ENCODE data around the gene PLA2R1. TPM values are rescaled to one million over a fixed set of nuclear protein-coding genes. Genes with fewer than 3 reads are reported as not detected.

Gene PLA2R1
- polyA plus RNA-seq, result 10 to 100 TPM in 1 of 4 donors, 1 to 10 TPM in 3; 3.3 to 24.6 (median 4.3) TPM
- long read RNA-seq, donor 1, result 0 reads
- long read RNA-seq, donor 2, result 0 reads
- long read RNA-seq, donor 3, result 0 reads
- long read RNA-seq, donor 4, result 0 reads
- long read RNA-seq, donor 5, result 0 reads
- long read RNA-seq, donor 6, result 0 reads
- long read RNA-seq, donor 7, result 0 reads
- long read RNA-seq, donor 8, result 0 reads
- long read RNA-seq, donor 9, result 0 reads
- long read RNA-seq, donor 10, full-length matches to known transcripts, result 1 of 1 reads
- long read RNA-seq, donor 10, partial matches to known transcripts, result 0 of 1 reads
- long read RNA-seq, donor 10, other reads (novel, unspliced or antisense), result 0 of 1 reads

- WGBS, 3 donors, result 2% methylated on average over 49 to 52 of the region's 52 CpGs
- DNase-seq, result peak; percentile 76 to 78
- Histone ChIP-seq H3K27ac (ENCODE audit: low read depth in 1 of 3, low read length in 2 of 3) (peak within 1 kb of the TSS; percentile 49 to 87 (median 83)), H3K9me3 (ENCODE audit: control insufficient read depth in 2 of 2, insufficient read depth in 1 of 2, low read depth in 1 of 2, low read length in 1 of 2) (no peaks in the 10 kb centered on the region), H3K27me3 (ENCODE audit: control insufficient read depth in 3 of 3, insufficient read depth in 3 of 3, low read length in 3 of 3) (peaks cover 0 to 2% (median 0%) of the 10 kb centered on the region in 3 donors), H3K36me3 (ENCODE audit: control insufficient read depth in 3 of 3, insufficient read depth in 2 of 3, low read depth in 1 of 3, low read length in 3 of 3) (peaks cover 0 to 4% (median 0%) of the 10 kb centered on the region in 3 donors), H3K4me3 (ENCODE audit: low read depth in 1 of 3, low read length in 3 of 3) (peak within 1 kb of the TSS; percentile 47 to 78 (median 72)), H3K4me1 (ENCODE audit: control insufficient read depth in 3 of 3, insufficient read depth in 2 of 3, low read depth in 1 of 3, low read length in 2 of 3) (peaks cover 5 to 24% (median 5%) of the 10 kb centered on the region in 3 donors)
- no peak for FAIRE-seq
Measured at GRCh38 chr2:160062292-160063005, at the start of gene PLA2R1. PLA2R1 (minus strand) TSS chr2:160062615; CDS start chr2:160062403, 212 bp downstream.

- FAIRE-seq (no peak), DNase-seq (no peak)
- no peak overlapping the region for H3K4me3 ChIP-seq (ENCODE audit: low read depth in 1 of 3, low read length in 3 of 3)
- peaks cover 0 to 16% (median 0%) of the 10 kb centered on the region in 3 donors for H3K36me3 ChIP-seq (ENCODE audit: control insufficient read depth in 3 of 3, insufficient read depth in 2 of 3, low read depth in 1 of 3, low read length in 3 of 3)
- H3K27ac ChIP-seq (ENCODE audit: low read depth in 1 of 3, low read length in 2 of 3), result no peak overlapping the region
- H3K4me1 ChIP-seq (ENCODE audit: control insufficient read depth in 3 of 3, insufficient read depth in 2 of 3, low read depth in 1 of 3, low read length in 2 of 3), result no peaks in the 10 kb centered on the region
- WGBS, 3 donors, result 83 to 89% (median 86%) methylated on average over 7 of the region's 7 CpGs
- no peaks in the 10 kb centered on the region for H3K9me3 ChIP-seq (ENCODE audit: control insufficient read depth in 2 of 2, insufficient read depth in 1 of 2, low read depth in 1 of 2, low read length in 1 of 2)
- H3K27me3 ChIP-seq (ENCODE audit: control insufficient read depth in 3 of 3, insufficient read depth in 3 of 3, low read length in 3 of 3), result no peaks in the 10 kb centered on the region
Measured at GRCh38 chr2:160110674-160111239, 48.3 kb upstream of the PLA2R1 start.

- DNase-seq (peak; percentile 77 to 80), FAIRE-seq (no peak)
- Histone ChIP-seq H3K4me1 (ENCODE audit: control insufficient read depth in 3 of 3, insufficient read depth in 2 of 3, low read depth in 1 of 3, low read length in 2 of 3) (no peaks in the 10 kb centered on the region), H3K27me3 (ENCODE audit: control insufficient read depth in 3 of 3, insufficient read depth in 3 of 3, low read length in 3 of 3) (no peaks in the 10 kb centered on the region), H3K27ac (ENCODE audit: low read depth in 1 of 3, low read length in 2 of 3) (no peak overlapping the region), H3K9me3 (ENCODE audit: control insufficient read depth in 2 of 2, insufficient read depth in 1 of 2, low read depth in 1 of 2, low read length in 1 of 2) (no peaks in the 10 kb centered on the region), H3K4me3 (ENCODE audit: low read depth in 1 of 3, low read length in 3 of 3) (no peak overlapping the region), H3K36me3 (ENCODE audit: control insufficient read depth in 3 of 3, insufficient read depth in 2 of 3, low read depth in 1 of 3, low read length in 3 of 3) (peaks cover 0 to 16% (median 0%) of the 10 kb centered on the region in 3 donors)
- 44 to 51% (median 47%) methylated on average over 8 of the region's 8 CpGs for WGBS, 3 donors
Measured at GRCh38 chr2:160109939-160110673, 47.7 kb upstream of the PLA2R1 start.

- no peak overlapping the region for H3K4me3 ChIP-seq (ENCODE audit: low read depth in 1 of 3, low read length in 3 of 3)
- H3K36me3 ChIP-seq (ENCODE audit: control insufficient read depth in 3 of 3, insufficient read depth in 2 of 3, low read depth in 1 of 3, low read length in 3 of 3), result peaks cover 0 to 16% (median 0%) of the 10 kb centered on the region in 3 donors
- H3K27me3 ChIP-seq (ENCODE audit: control insufficient read depth in 3 of 3, insufficient read depth in 3 of 3, low read length in 3 of 3), result no peaks in the 10 kb centered on the region
- no peaks in the 10 kb centered on the region for H3K9me3 ChIP-seq (ENCODE audit: control insufficient read depth in 2 of 2, insufficient read depth in 1 of 2, low read depth in 1 of 2, low read length in 1 of 2)
- no peak for DNase-seq
- FAIRE-seq, result no peak
- H3K27ac ChIP-seq (ENCODE audit: low read depth in 1 of 3, low read length in 2 of 3), result no peak overlapping the region
- WGBS, 3 donors, result 91 to 95% (median 92%) methylated on average over 3 of the region's 3 CpGs
- H3K4me1 ChIP-seq (ENCODE audit: control insufficient read depth in 3 of 3, insufficient read depth in 2 of 3, low read depth in 1 of 3, low read length in 2 of 3), result no peaks in the 10 kb centered on the region
Measured at GRCh38 chr2:160109243-160109642, 46.8 kb upstream of the PLA2R1 start.

GRCh38 chr2:160108646-160109045 lies 46.2 kb upstream of the PLA2R1 start:
- Histone ChIP-seq H3K36me3 (ENCODE audit: control insufficient read depth in 3 of 3, insufficient read depth in 2 of 3, low read depth in 1 of 3, low read length in 3 of 3) (peaks cover 0 to 16% (median 0%) of the 10 kb centered on the region in 3 donors), H3K4me1 (ENCODE audit: control insufficient read depth in 3 of 3, insufficient read depth in 2 of 3, low read depth in 1 of 3, low read length in 2 of 3) (no peaks in the 10 kb centered on the region), H3K27me3 (ENCODE audit: control insufficient read depth in 3 of 3, insufficient read depth in 3 of 3, low read length in 3 of 3) (no peaks in the 10 kb centered on the region), H3K27ac (ENCODE audit: low read depth in 1 of 3, low read length in 2 of 3) (no peak overlapping the region), H3K9me3 (ENCODE audit: control insufficient read depth in 2 of 2, insufficient read depth in 1 of 2, low read depth in 1 of 2, low read length in 1 of 2) (no peaks in the 10 kb centered on the region), H3K4me3 (ENCODE audit: low read depth in 1 of 3, low read length in 3 of 3) (no peak overlapping the region)
- WGBS, 3 donors, result 49 to 63% (median 56%) methylated on average over 2 of the region's 2 CpGs
- no peak for FAIRE-seq
- DNase-seq, result no peak

- FAIRE-seq (no peak), DNase-seq (no peak)
- Histone ChIP-seq H3K27me3 (ENCODE audit: control insufficient read depth in 3 of 3, insufficient read depth in 3 of 3, low read length in 3 of 3) (peaks cover 0 to 2% (median 0%) of the 10 kb centered on the region in 3 donors), H3K36me3 (ENCODE audit: control insufficient read depth in 3 of 3, insufficient read depth in 2 of 3, low read depth in 1 of 3, low read length in 3 of 3) (peaks cover 0 to 11% (median 0%) of the 10 kb centered on the region in 3 donors), H3K4me3 (ENCODE audit: low read depth in 1 of 3, low read length in 3 of 3) (no peak overlapping the region), H3K27ac (ENCODE audit: low read depth in 1 of 3, low read length in 2 of 3) (no peak overlapping the region), H3K4me1 (ENCODE audit: control insufficient read depth in 3 of 3, insufficient read depth in 2 of 3, low read depth in 1 of 3, low read length in 2 of 3) (no peaks in the 10 kb centered on the region), H3K9me3 (ENCODE audit: control insufficient read depth in 2 of 2, insufficient read depth in 1 of 2, low read depth in 1 of 2, low read length in 1 of 2) (no peaks in the 10 kb centered on the region)
- 44 to 66% (median 63%) methylated on average over 1 of the region's 1 CpG for WGBS, 3 donors
Measured at GRCh38 chr2:160105366-160105765, 43.0 kb upstream of the PLA2R1 start.

GRCh38 chr2:160104115-160104514 lies 41.7 kb upstream of the PLA2R1 start:
- Histone ChIP-seq H3K36me3 (ENCODE audit: control insufficient read depth in 3 of 3, insufficient read depth in 2 of 3, low read depth in 1 of 3, low read length in 3 of 3) (peaks cover 0 to 10% (median 0%) of the 10 kb centered on the region in 3 donors), H3K9me3 (ENCODE audit: control insufficient read depth in 2 of 2, insufficient read depth in 1 of 2, low read depth in 1 of 2, low read length in 1 of 2) (no peaks in the 10 kb centered on the region), H3K27me3 (ENCODE audit: control insufficient read depth in 3 of 3, insufficient read depth in 3 of 3, low read length in 3 of 3) (peaks cover 0 to 2% (median 0%) of the 10 kb centered on the region in 3 donors), H3K4me3 (ENCODE audit: low read depth in 1 of 3, low read length in 3 of 3) (no peak overlapping the region), H3K4me1 (ENCODE audit: control insufficient read depth in 3 of 3, insufficient read depth in 2 of 3, low read depth in 1 of 3, low read length in 2 of 3) (no peaks in the 10 kb centered on the region), H3K27ac (ENCODE audit: low read depth in 1 of 3, low read length in 2 of 3) (no peak overlapping the region)
- WGBS, 3 donors, result 40 to 61% (median 54%) methylated on average over 2 of the region's 2 CpGs
- DNase-seq, result no peak
- FAIRE-seq, result no peak

- WGBS, 3 donors, result 25 to 69% (median 47%) methylated on average over 1 of the region's 1 CpG
- H3K9me3 ChIP-seq (ENCODE audit: control insufficient read depth in 2 of 2, insufficient read depth in 1 of 2, low read depth in 1 of 2, low read length in 1 of 2), result peaks cover 0 to 9% of the 10 kb centered on the region in 2 donors
- FAIRE-seq, result no peak
- DNase-seq, result peak; percentile 73 to 84
- no peak overlapping the region for H3K4me3 ChIP-seq (ENCODE audit: low read depth in 1 of 3, low read length in 3 of 3)
- H3K36me3 ChIP-seq (ENCODE audit: control insufficient read depth in 3 of 3, insufficient read depth in 2 of 3, low read depth in 1 of 3, low read length in 3 of 3), result peaks cover 0 to 5% (median 0%) of the 10 kb centered on the region in 3 donors
- H3K27ac ChIP-seq (ENCODE audit: low read depth in 1 of 3, low read length in 2 of 3), result peak overlapping the region in 2 of 3 donors; percentile 49 to 66
- H3K4me1 ChIP-seq (ENCODE audit: control insufficient read depth in 3 of 3, insufficient read depth in 2 of 3, low read depth in 1 of 3, low read length in 2 of 3), result peaks cover 0 to 2% (median 0%) of the 10 kb centered on the region in 3 donors
- no peaks in the 10 kb centered on the region for H3K27me3 ChIP-seq (ENCODE audit: control insufficient read depth in 3 of 3, insufficient read depth in 3 of 3, low read length in 3 of 3)
Measured at GRCh38 chr2:160097326-160097725, 34.9 kb upstream of the PLA2R1 start.
